ENCODE results near the gene RAMACL.

DNA sequence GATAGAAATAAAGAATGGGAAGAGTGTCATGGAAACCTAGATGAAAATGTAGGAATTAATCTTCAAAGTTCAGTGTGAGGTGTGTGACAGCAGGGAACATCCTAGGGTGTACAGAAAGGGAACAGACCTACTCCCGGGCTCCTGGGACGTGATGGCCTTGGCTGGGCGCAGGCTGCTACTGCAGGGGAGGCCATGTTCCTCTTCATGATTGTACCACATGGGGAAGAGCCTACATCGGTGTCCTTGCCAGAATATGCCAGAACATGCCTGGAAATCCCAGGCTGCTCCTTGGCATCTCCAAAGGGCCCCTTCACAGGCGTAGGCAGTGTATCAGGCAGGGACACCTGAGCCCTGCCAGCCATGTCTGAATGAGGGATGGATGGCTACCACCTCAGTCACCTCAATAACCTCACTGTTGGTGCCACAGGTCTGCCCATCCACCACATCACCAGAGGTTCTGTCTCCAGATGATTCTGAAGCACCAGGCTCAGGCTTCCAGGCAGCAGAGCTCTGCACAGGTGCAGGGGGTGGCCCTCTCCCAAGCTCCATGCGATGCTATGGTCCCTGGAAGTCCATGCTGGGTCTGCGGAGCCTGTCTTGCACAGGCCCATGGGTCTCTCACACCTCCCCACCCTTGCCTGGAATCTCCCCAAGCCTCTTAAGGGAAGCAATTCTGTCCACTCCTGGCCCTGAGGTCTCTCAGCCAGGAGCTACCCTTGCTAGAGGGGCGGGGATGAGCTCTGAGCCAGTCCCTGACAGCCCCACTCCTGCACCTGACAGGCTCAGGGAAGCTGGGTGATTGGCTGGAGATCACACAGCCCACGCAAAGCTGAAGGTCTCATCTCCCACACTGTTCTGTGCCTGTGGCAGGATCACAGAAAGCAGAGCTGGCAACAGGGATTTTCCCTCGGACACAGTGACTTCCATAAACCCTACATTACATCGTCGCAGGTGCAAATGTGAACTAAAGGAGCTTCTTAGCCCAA lies 20.2 kb downstream of the RAMACL start:
- TF ChIP-seq FOXM1 (IDR thresholded peaks at IDR 0.05; ENCODE audit: borderline replicate concordance, low read depth), result no peak
- TF ChIP-seq EP300 (IDR thresholded peaks at IDR 0.05; ENCODE audit: borderline replicate concordance), result no peak
- TF ChIP-seq, protein P1, sequence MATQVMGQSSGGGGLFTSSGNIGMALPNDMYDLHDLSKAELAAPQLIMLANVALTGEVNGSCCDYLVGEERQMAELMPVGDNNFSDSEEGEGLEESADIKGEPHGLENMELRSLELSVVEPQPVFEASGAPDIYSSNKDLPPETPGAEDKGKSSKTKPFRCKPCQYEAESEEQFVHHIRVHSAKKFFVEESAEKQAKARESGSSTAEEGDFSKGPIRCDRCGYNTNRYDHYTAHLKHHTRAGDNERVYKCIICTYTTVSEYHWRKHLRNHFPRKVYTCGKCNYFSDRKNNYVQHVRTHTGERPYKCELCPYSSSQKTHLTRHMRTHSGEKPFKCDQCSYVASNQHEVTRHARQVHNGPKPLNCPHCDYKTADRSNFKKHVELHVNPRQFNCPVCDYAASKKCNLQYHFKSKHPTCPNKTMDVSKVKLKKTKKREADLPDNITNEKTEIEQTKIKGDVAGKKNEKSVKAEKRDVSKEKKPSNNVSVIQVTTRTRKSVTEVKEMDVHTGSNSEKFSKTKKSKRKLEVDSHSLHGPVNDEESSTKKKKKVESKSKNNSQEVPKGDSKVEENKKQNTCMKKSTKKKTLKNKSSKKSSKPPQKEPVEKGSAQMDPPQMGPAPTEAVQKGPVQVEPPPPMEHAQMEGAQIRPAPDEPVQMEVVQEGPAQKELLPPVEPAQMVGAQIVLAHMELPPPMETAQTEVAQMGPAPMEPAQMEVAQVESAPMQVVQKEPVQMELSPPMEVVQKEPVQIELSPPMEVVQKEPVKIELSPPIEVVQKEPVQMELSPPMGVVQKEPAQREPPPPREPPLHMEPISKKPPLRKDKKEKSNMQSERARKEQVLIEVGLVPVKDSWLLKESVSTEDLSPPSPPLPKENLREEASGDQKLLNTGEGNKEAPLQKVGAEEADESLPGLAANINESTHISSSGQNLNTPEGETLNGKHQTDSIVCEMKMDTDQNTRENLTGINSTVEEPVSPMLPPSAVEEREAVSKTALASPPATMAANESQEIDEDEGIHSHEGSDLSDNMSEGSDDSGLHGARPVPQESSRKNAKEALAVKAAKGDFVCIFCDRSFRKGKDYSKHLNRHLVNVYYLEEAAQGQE (IDR thresholded peaks at IDR 0.05; ENCODE audit: low read depth), result no peak
- no peak for TF ChIP-seq YY1 (IDR thresholded peaks at IDR 0.05; ENCODE audit: low read depth)
- TF ChIP-seq TAF1 (IDR thresholded peaks at IDR 0.05; ENCODE audit: low read depth), result no peak
- no peak for TF ChIP-seq RAD21 (IDR thresholded peaks at IDR 0.05; ENCODE audit: low read depth)
- TF ChIP-seq CEBPB (IDR thresholded peaks at IDR 0.05), result no peak
- no peak for TF ChIP-seq CREB1 (IDR thresholded peaks at IDR 0.05; ENCODE audit: low read depth)
